ENCODE measurements around the gene IPMK.

GRCh38 chr10:58152673-58153263, 114.9 kb downstream of the IPMK start:
- TF ChIP-seq POLR2A (IDR thresholded peaks at IDR 0.05; ENCODE audit: control extremely low read depth in 1 of 2, low read depth in 2 of 2, low read length in 2 of 2) = no peak
- TF ChIP-seq HDAC6 (IDR thresholded peaks at IDR 0.05; ENCODE audit: low read depth, low read length) = no peak
- TF ChIP-seq MAFK (IDR thresholded peaks at IDR 0.05; ENCODE audit: low read depth, low read length) = no peak
- TF ChIP-seq EP300 (IDR thresholded peaks at IDR 0.05; ENCODE audit: borderline replicate concordance in 1 of 2, low read depth in 2 of 2, low read length in 2 of 2) = no peak
- TF ChIP-seq CTCF (IDR thresholded peaks at IDR 0.05; ENCODE audit: control extremely low read depth in 1 of 3, insufficient read depth in 1 of 3, low read depth in 1 of 3, low read length in 3 of 3) = peak in 2 of 3 experiments; percentile 54 to 66; a peak in 3 of 4 replicates
- peak; percentile 84 to 89 for TF ChIP-seq RAD21 (IDR thresholded peaks at IDR 0.05 in 1 of 2, conservative IDR thresholded peaks at IDR 0.05 in 1 of 2; ENCODE audit: low read depth in 2 of 2, low read length in 2 of 2)
- no peak for TF ChIP-seq EZH2 (IDR thresholded peaks at IDR 0.05; ENCODE audit: low read depth, low read length, severe bottlenecking)
- no peak for TF ChIP-seq GABPA (IDR thresholded peaks at IDR 0.05; ENCODE audit: borderline replicate concordance, insufficient read depth, low read length)
- TF ChIP-seq TAF1 (IDR thresholded peaks at IDR 0.05; ENCODE audit: low read depth, low read length) = no peak
- no peak for TF ChIP-seq CBX8 (IDR thresholded peaks at IDR 0.05; ENCODE audit: borderline replicate concordance, low read depth, low read length)
- TF ChIP-seq RFX5 (IDR thresholded peaks at IDR 0.05; ENCODE audit: borderline replicate concordance, low read depth, low read length) = no peak
- TF ChIP-seq JUND (IDR thresholded peaks at IDR 0.05; ENCODE audit: low read length) = no peak
- no peak for TF ChIP-seq CHD1 (IDR thresholded peaks at IDR 0.05; ENCODE audit: low read depth, low read length)

Data from H1 (cell line).